HG02885 (cell line): Measurements from ENCODE around the gene LIM2.

Experiments used
- ATAC-seq: cut with Tn5 transposase; IDR thresholded peaks from one replicate; pipeline ENCODE4 v1.9.1; 2021; ENCODE audit warnings: mild to moderate bottlenecking; ENCODE audit not compliant: unreplicated experiment, poor library complexity

Gene LIM2

DNA sequence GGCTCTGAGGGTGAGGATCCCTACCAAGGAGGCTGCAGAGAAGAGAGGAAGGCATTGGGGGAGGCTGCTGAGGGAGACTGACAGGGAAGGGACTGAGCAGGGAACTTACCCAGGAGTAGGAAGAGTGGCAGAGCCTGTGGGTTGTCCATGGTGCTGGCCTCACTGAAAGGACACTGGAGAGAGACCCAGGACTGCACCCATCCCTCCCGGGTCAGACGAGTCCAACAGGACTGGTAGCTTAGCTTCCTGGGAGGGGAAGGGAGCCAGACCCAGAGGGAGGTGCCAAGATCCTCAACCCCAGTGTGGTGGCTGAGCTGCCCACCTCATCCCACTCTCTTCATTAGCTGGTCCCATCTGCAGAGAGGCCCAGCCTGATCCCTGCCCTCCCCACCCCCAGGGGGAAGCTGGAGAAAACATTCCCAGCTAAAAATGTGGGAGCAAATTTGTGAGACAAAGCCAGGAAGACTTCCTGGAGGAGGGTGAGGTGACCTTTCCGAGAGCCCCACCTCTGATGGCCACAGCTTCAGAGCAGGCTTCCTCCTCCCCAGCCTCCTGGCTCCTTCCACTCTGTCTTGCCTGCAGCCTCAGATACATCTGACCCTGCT, 45.7 kb downstream of the LIM2 start, which contains the start of gene VSIG10L:
TSS of gene VSIG10L (minus strand) at position 164 of the 605 bp plus-strand sequence. CDS start at position 149, 15 bp downstream.
- no peak for ATAC-seq

DNA sequence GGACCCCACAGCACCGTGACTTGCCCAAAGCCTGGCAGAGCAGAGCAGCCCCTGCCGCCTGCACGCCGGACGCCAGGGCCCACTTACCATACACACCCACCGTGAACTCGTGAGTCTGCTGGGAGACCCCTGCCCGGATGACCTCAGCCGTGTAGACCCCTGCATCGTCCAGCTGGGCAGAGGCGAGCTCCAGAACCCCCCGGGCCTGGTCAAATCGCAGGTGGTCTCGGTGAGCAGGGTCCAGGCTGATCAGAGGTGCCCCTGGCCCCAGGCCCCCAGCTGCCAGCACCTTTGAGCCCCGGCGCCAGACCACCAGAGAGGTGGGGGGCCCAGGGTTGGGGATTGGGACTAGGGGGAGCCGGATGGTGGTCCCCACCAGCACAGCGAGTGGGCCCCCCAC, 46.7 kb downstream of the LIM2 start:
- ATAC-seq, result no peak

DNA sequence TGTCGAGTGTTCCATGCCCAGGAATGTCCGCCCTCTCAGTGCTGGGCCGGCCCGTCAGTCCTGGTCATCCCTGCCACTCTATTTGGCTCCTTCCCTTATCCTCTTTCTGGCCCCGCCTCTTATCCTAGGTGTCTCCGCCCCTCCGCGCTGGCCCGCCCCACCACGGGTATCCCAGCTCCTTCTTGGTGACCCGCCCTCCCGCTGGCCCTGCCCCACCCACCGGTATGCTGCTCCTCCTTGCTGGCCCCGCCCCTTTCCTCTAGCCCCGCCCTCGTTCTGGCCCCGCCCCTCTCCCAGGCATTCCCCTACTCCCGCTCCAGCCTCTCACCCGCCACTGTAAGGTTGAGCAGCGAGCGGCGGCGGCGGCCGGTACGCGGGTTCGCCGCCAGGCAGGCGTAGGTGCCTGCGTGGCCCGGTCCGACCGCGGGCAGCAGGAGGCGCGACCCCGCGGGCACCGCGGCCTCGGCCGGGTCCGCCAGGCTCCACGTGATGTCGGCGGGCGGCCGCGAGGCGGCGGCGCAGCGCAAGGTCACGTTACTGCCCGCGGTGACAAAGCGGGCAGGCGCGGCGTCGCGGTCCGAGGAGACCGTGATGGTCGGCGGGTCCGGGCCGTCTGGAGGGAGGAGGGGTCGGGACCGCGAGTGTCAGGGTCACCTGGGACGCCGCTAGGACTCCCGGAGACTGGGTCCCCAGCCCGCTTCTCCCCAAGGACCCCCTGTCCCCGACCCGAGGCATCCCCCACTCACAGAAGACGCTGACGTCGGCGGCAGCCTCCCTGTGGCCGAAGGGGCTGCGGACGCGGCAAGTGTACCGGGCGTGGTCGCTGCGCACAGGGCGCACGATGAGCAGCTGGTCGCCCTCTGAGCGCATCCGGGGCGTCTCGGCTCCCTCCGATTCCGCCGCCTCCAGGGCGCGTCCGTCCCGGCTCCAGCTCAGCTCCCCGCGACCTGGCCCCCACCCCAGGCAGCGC, 47.8 kb downstream of the LIM2 start:
- peak; percentile 71 for ATAC-seq

DNA sequence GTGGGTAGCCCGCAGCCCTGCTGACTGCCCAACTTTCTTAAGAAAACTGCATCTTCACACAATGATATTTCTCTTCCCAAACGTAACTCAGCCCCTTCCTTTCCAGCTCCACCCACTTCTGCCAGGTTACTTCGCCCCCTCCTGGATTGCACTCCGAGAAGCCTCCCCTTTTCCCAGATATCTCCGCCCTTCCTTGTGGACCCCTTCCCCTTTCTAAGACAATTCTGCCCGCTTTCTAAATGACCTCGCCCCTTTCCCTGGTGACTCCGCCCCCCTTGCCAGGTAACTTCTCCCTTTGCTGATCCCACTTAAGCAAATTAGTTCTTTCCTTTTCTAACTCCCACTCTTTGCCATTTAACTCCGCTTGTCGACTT, 48.5 kb downstream of the LIM2 start:
- no peak for ATAC-seq

DNA sequence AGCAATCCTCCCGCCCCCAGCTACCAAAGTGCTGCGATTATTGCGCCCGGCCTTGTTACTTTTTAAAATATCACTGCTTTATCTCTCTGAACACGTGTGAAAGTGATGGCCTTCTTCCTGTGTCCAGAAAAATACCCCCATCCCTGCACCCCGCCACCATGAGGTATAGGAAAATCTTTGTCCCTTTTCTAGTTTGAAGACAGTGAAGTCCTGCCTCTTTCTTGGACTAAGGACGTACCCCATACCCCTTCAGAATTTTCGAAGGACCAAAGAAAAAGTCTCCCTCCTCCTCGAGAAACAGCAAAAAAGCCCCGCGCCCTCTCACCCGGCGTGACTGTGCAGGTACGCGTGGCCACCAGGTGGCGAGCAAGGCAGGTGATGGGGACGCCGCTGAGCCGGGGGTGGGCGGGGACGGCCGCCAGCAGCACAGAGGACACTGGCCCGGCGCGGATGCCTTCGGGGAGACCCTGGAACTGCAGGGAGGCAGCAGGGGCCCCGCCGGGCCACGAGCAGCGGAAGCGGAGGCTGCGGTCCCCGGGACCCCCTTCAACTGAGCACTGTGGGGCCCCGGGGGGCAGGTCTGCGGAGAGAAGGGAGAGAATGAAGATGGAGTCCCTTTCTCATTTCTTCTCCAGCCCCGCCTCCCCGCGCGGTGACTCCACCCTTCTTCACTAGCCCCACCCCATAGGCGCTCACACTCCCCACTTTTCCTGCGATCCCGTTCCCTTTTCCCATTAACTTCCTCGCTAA, 49.0 kb downstream of the LIM2 start:
- peak; percentile 69 for ATAC-seq

DNA sequence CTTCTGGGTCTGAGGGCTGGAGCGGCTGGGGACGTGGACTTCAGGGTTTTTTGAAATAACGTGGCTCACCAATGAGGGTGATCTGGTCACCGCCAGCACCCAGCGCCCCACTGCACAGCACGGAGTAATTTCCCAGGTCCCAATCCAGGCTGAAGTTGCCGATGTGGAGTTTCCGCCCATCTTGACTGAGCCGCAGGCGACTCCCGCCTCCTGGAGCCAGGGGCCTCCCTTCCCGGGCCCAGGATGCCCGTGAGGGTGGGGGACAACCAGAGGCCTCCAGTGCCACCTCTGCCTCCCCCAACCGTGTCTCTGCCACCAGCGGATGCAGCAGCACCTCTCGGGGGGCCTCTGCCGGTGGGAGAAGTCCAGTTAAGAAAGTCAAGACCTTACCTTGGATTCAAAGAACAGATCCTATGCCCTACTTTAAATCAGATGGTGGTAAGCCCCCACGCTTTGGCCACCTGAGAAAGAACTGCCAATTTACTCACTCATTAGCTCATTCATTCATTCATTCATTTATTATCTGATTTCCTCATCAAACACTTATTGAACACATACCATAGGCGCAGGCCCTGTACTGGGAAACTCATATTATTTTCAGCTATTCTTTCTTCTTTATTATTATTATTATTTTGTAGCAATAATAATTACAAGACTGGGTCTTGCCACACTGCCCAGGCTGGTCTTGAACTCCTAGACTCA, 49.8 kb downstream of the LIM2 start:
- ATAC-seq, result no peak

DNA sequence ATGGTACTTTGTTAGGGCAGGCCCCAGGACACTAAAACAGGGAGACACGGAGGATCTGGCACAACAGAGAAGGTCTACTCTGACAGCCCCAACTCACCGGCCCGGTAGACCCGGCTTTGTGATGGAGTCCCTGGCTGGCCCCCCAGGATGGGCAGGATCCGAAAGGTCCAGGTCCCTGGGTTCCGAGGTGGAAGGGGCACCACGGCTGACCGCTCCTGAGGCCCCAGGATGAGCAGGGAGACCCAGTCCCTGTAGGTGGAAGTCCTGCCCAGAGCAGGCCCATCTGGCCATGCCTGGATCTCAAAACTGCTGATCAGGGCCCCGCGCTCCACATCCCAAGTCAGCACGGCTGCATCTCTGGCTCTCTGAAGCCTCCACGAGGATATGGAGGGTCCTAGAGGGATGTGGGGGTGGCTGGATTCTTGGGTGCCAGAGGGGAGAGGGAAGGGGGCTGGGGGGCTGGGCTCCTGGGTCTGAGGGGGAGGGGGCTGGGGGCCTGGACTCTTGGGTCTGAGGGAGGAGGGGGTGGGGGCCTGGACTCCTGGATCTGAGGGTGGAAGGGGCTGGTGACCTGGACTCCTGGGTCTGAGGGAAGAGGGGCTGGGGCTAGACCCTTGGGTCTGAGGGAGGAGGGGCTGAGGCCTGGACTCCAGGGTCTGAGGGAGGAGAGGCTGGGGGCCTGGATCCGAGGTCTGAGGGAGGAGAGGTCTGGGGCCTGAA, 50.5 kb downstream of the LIM2 start:
- no peak for ATAC-seq

DNA sequence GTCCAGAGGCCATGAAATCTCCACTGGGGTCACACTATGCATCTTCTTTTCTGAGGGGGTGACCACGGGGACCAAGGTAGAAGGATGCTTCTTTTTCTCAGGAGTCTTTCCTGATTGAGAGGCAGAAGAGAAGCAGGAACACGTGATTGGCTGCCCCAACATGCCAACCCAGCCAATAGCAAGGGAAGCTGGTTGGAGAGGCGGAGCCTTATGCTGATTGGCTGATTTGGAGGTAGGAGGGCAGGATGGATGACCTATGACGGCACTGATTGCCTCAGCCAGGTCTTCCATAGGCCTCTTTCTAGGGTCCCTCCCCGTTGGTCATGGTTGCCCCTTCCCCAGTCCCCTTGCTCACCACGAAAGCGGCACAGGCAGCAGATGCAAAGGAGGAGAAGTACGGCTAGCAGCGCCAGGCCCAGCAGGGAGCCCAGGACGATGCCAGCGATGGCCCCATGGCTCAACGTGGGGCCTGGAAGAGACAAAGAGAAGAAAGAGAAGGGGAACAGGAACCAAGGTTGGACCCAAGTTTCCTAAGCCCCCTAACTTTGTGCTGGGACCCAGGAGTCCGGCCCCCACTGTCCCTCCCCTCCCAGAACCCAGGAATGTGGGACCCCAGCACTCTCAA, 53.8 kb downstream of the LIM2 start:
- ATAC-seq, result no peak

DNA sequence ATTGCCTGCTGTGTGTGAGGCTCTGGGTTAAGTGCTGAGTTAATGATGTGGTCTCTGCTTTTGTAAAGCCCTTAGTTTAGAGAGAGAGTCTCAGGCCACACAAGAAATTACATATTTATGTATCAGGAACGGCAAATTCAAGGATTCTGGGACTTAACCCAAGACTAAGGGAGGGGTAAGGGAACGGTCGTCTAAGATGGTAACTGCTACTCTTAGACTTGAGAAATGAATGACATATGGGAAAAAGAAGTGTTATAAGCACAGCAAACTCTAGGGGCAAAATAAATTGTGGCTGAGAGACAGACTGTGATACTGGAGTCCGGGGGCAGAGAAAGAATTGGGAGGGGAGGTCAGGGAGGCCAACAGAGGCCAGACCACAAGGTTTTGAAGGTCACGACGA, 56.1 kb downstream of the LIM2 start:
- ATAC-seq, result no peak

DNA sequence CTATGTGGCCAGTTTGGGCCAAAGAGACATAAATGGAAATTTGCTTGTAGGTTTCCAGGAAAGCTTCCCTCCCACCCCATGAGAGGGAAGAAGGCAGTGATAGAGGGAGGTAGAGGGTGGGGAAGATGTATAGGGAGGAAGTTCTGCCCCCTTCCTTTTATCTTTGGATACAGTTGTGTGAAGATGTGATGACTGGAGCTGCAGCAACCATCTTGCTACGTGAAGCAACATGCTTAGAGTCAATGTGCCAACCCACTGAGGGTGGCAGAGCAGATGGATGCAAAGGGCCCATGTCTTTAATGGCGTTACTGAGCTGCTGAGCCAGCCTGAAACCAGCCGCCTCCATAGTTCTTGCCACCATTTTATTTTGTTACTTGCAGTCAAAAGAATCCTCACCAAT, 56.6 kb downstream of the LIM2 start:
- ATAC-seq, result no peak

DNA sequence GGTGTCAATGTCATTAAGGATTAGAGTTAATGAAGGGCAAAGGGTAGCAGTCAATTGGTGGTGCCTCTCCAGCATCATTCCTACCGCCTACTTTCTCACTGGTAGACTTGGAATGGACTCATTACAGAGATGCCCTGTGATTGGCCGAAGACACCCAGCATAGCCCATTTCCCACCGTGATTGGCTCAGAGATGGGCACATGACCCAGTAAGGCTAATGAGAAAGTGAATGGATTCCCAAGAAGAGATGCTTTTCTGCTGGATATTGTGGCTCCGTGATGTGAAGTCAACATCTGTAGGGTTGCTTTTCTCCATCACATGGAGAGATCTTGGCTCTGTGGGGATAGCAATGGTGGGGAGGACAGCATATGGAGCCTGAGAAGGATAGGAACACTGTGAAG, 57.4 kb downstream of the LIM2 start:
- ATAC-seq, result no peak
